ENCODE results near the gene MED13L. TPM values are rescaled to one million over a fixed set of nuclear protein-coding genes. Genes with fewer than 3 reads are reported as not detected.
A peak's percentile ranks its signal among the peaks of the same experiment; 100 is the strongest.

Gene MED13L
- total RNA-seq, 4 donors from 2014 or later = 173 to 222 (median 192) TPM

DNA sequence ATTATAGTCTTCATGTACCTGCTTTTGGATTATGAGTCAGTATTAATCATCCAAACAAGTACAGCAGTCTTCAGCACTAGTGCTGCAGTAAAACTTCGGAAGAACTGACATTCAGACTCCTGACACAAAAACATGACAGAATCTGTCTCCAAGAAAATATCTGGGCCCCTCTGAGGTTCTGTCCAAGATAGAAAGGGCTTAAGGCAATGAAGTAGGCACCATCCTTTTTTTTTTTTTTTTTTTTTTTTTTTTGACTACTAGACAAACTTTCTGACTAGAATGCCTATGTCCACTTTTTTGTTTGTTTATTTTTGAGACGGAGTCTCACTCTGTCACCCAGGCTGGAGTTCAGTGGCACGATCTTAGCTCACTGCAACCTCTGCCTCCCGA, 112.5 kb downstream of the MED13L start:
- Histone ChIP-seq H3K4me1 (peaks cover 12 to 72% (median 15%) of the 10 kb centered on the region in 3 donors), H3K9me3 (no peaks in the 10 kb centered on the region), H3K27ac (peak overlapping the region in 1 of 4 donors; percentile 18), H3K27me3 (no peaks in the 10 kb centered on the region), H3K4me3 (no peak overlapping the region), H3K36me3 (no peaks in the 10 kb centered on the region)
- TF ChIP-seq EP300 (IDR thresholded peaks at IDR 0.05) (no peak), POLR2A (IDR thresholded peaks at IDR 0.05) (no peak), POLR2AphosphoS5 (IDR thresholded peaks at IDR 0.05) (no peak)
- TF ChIP-seq, protein P1, sequence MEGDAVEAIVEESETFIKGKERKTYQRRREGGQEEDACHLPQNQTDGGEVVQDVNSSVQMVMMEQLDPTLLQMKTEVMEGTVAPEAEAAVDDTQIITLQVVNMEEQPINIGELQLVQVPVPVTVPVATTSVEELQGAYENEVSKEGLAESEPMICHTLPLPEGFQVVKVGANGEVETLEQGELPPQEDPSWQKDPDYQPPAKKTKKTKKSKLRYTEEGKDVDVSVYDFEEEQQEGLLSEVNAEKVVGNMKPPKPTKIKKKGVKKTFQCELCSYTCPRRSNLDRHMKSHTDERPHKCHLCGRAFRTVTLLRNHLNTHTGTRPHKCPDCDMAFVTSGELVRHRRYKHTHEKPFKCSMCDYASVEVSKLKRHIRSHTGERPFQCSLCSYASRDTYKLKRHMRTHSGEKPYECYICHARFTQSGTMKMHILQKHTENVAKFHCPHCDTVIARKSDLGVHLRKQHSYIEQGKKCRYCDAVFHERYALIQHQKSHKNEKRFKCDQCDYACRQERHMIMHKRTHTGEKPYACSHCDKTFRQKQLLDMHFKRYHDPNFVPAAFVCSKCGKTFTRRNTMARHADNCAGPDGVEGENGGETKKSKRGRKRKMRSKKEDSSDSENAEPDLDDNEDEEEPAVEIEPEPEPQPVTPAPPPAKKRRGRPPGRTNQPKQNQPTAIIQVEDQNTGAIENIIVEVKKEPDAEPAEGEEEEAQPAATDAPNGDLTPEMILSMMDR (IDR thresholded peaks at IDR 0.05) = no peak
- no peak for ATAC-seq
- WGBS, 2 donors (ENCODE audit: low coverage in 1 of 2) = 21 to 49% methylated on average over 2 to 4 of the region's 4 CpGs

DNA sequence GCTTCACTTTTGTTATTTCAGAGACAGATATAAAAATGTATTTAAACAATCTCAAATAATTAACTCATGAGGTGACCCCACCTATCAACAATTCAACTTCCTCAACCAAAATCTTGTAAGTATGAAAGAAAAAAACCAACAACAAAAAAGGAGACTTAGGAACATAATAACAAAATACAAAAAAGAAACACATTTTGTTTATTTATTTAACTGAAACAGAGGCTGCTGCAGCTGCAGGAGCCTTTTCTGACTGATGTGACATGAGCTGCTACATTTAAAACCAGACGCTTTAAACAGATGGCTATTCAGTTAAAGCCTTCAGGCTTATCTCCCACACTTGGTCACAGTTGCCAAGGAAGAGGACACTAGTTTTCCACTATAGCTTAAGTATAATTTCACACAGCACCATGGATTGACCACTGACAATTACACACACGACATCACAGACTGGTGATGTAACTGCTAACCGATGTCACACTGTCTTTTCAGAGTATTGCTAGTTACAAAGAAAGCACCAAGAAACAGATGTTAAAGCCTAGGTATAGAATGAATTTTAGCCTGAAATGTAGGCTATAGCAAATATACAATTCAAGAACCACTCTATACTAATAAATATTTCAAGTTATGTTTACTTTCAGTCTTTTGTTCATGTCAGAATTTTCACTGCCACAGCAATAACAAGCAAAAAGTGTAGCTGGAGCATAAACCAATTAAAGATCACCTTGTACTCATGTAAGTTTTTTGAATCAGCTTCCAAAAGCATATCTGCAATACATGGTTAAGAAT, 113.0 kb downstream of the MED13L start:
- ATAC-seq = no peak
- TF ChIP-seq EP300 (IDR thresholded peaks at IDR 0.05) (no peak), POLR2AphosphoS5 (IDR thresholded peaks at IDR 0.05) (no peak), POLR2A (IDR thresholded peaks at IDR 0.05) (no peak)
- TF ChIP-seq, protein P1 (IDR thresholded peaks at IDR 0.05) = no peak
- H3K36me3 ChIP-seq = no peaks in the 10 kb centered on the region
- no peaks in the 10 kb centered on the region for H3K27me3 ChIP-seq
- H3K27ac ChIP-seq = peak overlapping the region in 1 of 4 donors; percentile 18
- H3K4me1 ChIP-seq = peaks cover 15 to 78% (median 21%) of the 10 kb centered on the region in 3 donors
- WGBS, 2 donors (ENCODE audit: low coverage in 1 of 2) = 22 to 29% methylated on average over 3 of the region's 3 CpGs
- no peaks in the 10 kb centered on the region for H3K9me3 ChIP-seq
- H3K4me3 ChIP-seq = no peak overlapping the region

DNA sequence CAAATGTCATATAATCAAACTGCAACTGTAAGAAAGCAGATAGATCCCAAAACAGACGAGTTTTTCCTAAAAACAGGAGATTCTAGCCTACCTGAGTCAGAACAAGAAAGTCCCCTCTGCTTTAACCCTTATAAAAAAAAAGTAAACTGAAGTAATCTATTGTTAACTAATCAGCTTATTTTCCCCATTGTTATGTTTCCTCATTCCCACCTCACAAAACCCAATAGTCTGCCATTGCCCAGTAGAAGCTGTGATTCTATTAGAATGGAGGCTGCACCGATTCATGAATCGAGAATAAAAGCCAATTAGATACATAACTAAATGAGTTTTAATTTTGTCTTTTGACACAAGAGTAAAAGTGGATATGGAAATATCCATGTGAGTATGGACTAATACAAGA, 115.4 kb downstream of the MED13L start:
- ATAC-seq = no peak
- Histone ChIP-seq H3K9me3 (no peaks in the 10 kb centered on the region), H3K4me3 (no peak overlapping the region), H3K4me1 (peaks cover 21 to 90% (median 23%) of the 10 kb centered on the region in 3 donors), H3K36me3 (no peaks in the 10 kb centered on the region), H3K27ac (no peak overlapping the region), H3K27me3 (no peaks in the 10 kb centered on the region)
- 75 to 88% methylated on average over 3 of the region's 3 CpGs for WGBS, 2 donors (ENCODE audit: low coverage in 1 of 2)
- TF ChIP-seq POLR2A (IDR thresholded peaks at IDR 0.05) (no peak), EP300 (IDR thresholded peaks at IDR 0.05) (no peak), POLR2AphosphoS5 (IDR thresholded peaks at IDR 0.05) (no peak)
- TF ChIP-seq, protein P1 (IDR thresholded peaks at IDR 0.05) = no peak

DNA sequence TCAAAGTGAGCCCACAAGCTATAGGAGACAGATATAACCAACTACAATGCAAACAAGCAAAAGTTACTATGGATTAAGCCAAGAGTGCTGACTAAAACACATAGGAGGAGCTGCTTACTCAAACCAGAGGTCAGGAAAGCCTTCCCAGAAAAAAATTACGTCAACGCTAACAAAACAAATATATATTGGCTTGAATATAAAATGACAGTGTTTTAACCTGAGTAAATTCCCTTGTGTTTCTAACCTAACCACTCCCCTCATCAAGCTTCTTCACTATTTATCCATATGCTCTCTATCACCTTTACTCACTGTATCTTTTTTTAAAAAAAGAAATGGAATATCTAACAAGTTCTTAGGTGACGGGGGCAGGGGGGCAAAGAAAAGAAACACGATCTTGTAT, 115.9 kb downstream of the MED13L start:
- no peaks in the 10 kb centered on the region for H3K9me3 ChIP-seq
- 65 to 75% methylated on average over 4 of the region's 4 CpGs for WGBS, 2 donors (ENCODE audit: low coverage in 1 of 2)
- no peak for ATAC-seq
- H3K4me1 ChIP-seq = peaks cover 19 to 93% (median 23%) of the 10 kb centered on the region in 3 donors
- H3K4me3 ChIP-seq = no peak overlapping the region
- H3K36me3 ChIP-seq = no peaks in the 10 kb centered on the region
- no peak overlapping the region for H3K27ac ChIP-seq
- TF ChIP-seq EP300 (IDR thresholded peaks at IDR 0.05) (no peak), POLR2AphosphoS5 (IDR thresholded peaks at IDR 0.05) (no peak), POLR2A (IDR thresholded peaks at IDR 0.05) (no peak)
- TF ChIP-seq, protein P1 (IDR thresholded peaks at IDR 0.05) = no peak
- H3K27me3 ChIP-seq = no peaks in the 10 kb centered on the region
